Raji (cell line): ENCODE results near the gene EXD3.

ENCODE experiments used
- POLR2A ChIP-seq: IDR thresholded peaks from 2 replicates; pipeline ENCODE4 v1.6.1; 2011; ENCODE audit warnings: low read depth, low read length, control low read depth; ENCODE audit not compliant: insufficient read depth

EXD3 gene

DNA sequence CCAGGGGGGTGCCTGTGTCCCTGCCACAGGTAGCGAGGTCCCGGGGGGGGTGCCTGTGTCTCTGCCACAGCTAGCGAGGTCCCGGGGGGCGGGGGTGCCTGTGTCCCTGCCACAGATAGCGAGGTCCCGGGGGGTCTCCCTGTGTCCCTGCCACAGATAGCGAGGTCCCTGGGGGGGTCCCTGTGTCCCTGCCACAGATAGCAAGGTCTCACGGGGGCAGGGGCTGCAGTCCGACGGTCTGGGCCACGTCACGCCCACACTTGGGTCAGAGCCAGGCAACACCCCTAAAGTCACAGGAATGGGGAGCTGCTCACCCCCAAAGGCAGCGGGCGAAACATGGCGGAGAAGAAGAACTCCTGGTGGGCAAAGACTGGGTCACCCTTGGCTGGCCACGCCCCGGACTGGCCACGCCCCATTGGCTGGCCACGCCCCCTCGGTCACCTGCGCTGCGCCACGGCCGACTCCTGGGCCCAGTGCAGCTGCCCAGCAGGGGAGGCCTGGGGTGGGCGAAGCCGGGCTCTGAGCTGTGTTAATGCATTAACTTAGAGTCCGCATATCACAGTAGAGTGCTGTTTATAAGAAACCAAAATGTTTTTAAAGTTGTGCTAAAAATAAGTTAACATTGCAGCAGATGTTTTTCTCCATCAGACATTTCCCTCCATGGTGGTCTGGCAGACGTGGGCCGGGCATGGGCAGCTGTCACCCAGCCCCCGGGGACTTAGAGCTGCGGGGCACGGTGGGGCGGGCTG is 7.2 kb upstream of the EXD3 start:
- TF ChIP-seq POLR2A, result no peak

- TF ChIP-seq POLR2A, result no peak
These were observed 6.6 kb upstream of the EXD3 start for GRCh38 chr9:137429546-137429890.

GRCh38 chr9:137428841-137429545 is 6.0 kb upstream of the EXD3 start:
- no peak for TF ChIP-seq POLR2A

- TF ChIP-seq POLR2A, result no peak
These were observed 5.3 kb upstream of the EXD3 start for GRCh38 chr9:137428311-137428630.

DNA sequence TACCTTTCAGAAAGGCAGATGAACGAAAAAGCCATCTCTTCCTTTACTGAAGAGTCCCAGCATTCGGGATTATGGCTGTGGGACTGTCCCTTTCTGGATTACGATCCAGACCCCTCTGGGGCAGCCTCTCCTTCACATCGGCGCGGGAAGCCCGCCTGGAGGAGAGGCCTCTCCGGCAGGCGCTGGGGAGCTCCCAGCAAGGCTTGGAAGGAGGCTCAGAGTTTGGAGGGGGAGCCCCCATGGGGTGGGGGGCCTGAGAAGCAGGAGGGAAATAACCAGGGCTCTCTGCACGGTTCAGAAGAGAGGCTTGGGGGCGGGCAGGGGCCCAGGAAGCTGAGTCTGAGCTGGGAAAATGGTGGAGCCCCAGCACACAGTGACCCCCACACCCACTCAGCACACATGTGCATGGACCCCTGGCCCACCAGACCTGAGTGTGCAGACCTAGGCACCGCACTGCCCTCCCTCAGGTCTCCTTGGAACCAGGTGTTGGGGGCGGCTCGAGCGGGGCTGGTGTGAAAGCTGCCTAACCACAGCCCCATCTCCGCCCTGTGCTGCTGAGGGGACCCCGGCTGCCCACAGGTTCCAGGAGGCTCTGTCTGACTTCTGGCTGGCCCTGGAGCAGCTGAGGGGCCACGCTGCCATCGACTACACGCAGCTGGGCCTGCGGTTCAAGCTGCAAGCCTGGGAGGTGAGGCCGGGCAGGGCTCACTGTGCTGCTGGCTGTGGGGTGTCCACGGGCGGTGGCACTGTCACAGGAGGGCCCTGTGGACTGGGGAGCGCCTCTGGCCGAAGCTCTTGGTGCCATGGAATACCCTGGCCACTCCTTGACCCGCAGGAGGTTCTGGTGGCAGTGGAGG is 4.7 kb upstream of the EXD3 start:
- no peak for TF ChIP-seq POLR2A

DNA sequence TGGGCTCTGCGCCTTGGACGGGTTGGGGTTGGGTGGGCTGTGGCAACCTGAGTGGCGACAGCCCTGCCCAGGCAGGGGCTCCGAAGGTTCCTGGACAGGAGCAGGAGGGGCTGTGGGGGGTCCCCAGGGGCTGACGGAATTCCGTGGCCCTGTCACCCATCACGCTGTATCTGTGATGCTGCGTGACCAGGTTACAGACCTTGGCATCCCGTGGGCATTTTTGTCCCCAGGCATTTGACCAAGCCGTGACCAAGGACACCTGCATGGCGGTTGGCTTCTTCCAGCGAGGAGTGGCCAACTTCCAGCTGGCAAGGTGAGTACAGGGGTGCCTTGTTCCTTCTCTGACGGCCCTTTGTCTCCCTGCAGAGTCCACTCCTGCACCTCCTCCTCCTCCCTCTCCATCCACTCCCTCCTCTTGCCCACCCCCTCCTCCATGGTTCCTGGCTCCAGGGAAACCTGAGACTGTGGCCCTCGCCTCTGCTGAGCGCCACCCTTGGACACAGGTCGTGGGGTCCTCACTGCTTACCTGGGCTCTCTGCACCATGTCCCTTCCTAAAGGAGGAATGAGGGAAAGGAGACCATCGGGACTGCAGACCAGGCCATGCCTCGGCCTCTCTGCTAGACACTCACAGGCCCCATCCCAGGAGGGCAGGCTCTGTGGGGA is 3.2 kb upstream of the EXD3 start:
- no peak for TF ChIP-seq POLR2A

GRCh38 chr9:137423514-137424291 is 741 bp upstream of the EXD3 start:
- TF ChIP-seq POLR2A, result no peak

DNA sequence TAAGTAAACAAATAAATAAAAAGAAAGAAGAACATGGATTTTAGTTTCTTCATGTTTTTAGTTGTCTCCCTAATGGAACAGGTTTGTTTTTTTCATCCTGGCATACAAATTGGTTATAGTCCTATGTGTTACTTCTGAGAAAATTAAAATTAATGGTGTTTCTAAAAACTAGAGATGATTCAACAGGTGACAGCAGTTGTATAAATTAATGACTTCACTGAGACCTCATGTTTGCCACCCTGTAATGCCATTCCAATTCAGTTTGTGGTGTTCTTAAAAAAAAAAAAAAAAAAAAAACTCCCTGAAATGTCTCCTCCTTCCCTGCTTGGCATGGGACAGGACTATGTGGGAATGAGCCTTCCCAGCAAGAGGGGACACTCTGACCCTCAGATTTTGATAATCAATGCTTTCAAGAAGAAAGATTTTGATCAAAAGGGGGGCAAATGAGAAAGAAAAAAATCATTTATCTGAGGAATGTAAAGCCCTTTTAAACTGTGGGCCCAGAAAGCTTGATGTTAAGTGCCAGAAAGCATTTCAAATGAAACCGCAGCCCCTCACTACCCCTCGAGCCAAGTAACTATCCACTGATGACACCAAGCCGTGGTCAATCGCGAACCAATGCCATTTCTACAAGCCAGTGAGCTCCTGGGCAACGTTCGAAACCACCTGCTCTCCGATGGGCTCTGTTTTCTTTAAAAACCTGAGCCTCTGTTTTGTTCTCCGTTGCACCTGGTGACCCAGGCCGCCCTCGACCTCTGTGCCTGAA is 941 bp downstream of the EXD3 start:
- TF ChIP-seq POLR2A, result no peak

GRCh38 chr9:137417161-137418021 is 5.6 kb downstream of the EXD3 start:
- no peak for TF ChIP-seq POLR2A

DNA sequence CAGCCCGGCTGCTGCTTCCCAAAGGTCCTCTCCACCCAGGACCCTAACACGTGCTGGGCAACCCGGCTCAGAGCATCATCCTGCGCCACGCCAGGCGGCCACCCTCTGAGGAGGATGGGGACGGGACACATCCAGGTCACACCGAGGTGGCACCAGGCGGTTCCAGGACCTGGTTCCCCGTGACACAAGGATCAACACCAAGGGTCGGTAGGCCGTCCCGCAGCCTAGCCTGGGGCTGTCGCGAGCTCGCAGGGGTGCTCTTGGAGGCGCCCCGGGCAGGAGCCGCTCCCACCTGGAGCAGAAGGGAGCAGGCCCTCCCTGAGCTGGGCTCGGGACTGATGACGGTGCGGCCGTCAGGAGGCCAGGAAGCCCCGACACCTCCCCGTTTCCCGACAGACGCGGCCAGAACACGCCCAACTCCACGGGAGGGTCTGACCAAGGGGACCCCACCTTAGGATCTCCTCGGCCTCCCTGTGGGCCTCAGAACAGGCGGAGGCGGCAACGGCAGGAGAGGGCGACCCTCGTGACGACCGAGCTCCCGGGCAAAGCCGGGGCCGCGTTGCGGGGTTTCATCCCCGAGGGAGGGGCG is 6.3 kb downstream of the EXD3 start:
- no peak for TF ChIP-seq POLR2A

GRCh38 chr9:137416006-137416562 is 6.9 kb downstream of the EXD3 start:
- no peak for TF ChIP-seq POLR2A

GRCh38 chr9:137415451-137415850 is 7.5 kb downstream of the EXD3 start:
- TF ChIP-seq POLR2A, result no peak
